HG03565 (cell line): ENCODE measurements around the gene HPSE2.
A peak's percentile ranks its signal among the peaks of the same experiment; 100 is the strongest.

Source experiments
- ATAC-seq: cut with Tn5 transposase; IDR thresholded peaks from one replicate; pipeline ENCODE4 v1.9.1; 2021; ENCODE audit warnings: mild to moderate bottlenecking, moderate library complexity; ENCODE audit not compliant: unreplicated experiment

The HPSE2 gene

DNA sequence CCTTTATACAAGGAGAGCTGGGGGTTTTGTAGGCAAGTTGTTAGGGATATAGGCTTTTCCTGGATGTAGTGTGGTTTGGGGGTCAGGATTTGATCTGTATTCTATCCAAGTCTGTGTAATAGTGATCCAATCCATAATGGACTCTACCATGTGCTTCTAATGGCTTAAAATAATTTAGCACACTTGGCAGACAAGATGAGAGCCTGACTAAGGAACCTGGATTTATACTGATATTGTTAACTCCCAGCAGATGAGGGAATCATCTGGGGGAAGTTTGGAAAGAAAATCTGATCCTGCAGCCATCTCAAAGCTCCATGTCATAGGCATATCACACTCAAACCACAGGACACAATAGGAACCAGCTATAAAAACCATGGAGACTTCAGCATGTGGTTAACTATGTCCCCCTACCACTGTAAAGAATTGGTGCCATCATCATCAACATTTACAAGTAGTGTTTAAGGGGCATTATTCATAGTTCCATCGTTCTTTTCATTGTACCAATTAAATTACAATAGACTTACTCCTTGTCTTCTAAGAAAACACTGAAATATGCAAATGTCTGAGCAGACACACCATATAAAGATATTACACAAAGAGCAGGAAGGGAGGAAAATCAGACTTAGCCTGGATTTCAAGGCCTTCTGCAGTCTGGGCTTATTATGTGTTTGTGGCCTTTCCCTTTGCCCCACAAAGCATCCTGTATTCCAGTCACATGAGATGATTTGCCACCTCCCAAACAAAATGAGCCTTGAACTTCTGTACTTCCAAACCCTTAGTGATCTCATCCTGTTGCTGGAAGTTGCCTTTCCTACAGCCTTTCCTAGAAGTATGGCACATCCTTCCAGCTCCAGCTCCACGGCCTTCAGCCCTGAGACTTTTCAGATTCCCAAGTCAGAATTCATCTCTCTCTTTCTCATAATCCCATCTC, 766.4 kb downstream of the HPSE2 start:
- ATAC-seq, result no peak

GRCh38 chr10:98467506-98468318, 767.9 kb downstream of the HPSE2 start:
- peak; percentile 87 for ATAC-seq

DNA sequence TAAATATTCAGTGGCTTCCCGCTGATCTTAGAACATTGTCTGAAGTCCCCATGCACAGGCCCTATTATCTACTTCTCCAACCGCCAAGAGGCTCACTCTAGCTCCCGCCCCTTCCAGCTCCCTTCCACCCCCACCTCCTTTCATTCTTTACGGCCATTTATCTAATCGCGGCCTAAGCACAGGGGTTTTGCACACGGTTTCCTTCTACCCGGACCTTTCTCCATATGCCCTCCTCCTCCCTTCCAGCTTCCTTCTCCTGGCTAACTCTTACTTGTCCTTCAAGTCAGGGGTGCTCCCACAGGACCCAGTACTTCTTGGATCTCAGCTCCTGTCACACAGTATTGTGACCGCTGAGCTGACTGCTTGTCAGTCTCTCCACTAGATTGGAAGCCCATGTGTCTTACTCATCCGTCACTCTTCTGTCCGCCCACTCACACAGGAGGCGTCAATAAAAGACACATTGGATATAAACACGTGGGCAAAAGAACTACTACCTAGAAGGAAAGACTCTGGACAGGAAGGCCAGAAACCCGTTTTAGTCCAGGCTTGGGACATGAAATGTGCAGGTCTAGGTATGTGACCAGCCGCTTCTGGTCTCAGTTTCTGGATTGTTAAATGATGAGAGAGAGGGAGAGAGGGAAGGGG, 768.7 kb downstream of the HPSE2 start:
- ATAC-seq, result no peak

DNA sequence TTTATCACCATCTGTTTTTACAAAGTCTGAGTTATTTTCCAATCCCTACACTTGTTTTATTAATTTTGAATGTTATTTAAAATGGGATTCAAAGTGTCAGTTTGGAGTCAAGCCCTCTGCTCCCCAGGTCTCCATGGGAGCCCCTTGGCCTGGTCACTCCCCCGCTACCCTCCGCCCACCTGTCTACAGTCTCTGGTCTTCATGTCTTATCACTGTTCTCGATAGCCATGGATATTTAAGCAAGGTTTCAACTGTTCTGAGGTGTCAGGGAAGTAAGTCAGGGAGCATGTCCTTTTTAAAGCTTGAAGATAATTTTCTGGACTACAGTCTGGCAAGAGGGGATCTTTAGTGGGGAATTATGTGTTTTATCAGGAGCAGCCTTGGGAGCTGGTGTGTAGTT, 769.8 kb downstream of the HPSE2 start:
- no peak for ATAC-seq

GRCh38 chr10:98463976-98464754, 771.5 kb downstream of the HPSE2 start:
- no peak for ATAC-seq

- no peak for ATAC-seq
Observed at GRCh38 chr10:98463016-98463415, 772.6 kb downstream of the HPSE2 start.

DNA sequence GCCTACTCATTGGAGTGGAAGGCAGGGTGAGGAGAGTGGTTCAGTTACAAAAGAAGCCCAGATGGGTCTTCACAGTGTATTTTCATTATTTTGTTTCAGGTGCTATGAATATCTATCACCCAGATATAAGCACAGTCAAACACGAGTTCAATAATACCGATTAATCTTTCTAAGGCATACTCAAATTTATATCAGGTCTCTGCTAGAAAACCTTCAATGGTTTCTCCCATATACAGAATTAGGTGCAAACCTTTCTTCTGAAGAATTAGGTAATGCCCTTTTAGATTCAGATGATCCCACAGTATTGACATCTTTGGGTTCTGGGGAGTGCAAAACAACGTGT, 774.2 kb downstream of the HPSE2 start:
- no peak for ATAC-seq

DNA sequence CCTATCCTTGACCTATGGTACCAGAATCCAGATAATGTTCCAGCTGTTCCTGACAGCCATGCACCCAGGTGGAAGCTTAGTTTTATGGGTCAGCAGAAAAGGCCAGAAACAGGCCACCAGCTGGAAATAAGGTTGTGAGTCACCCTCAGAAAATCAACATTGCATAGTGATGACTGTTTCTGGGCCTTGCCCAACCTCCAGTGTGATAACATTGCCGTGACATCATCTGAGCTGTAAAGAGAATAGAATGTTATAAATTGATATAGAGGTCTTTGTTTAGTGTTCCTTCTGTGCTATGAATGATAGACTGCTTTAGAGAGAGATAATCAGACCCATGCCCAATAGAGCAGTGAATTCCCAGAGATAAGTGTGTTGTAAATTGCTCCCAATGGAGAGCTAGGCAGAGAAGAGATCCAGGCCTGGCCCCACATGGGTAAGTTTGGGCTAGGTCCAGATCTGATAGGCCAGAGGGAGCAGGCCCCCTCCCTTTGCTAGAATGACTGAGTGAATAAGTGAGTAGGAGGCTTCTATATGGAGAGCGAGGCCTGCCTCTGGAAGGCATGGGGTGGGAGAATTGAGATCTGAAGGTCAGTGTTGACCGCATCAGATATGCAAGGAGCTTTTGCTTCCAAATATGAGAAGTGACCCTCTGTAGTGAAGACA, 774.7 kb downstream of the HPSE2 start:
- ATAC-seq, result no peak

- no peak for ATAC-seq
Observed at GRCh38 chr10:98458809-98459784, 776.6 kb downstream of the HPSE2 start.

DNA sequence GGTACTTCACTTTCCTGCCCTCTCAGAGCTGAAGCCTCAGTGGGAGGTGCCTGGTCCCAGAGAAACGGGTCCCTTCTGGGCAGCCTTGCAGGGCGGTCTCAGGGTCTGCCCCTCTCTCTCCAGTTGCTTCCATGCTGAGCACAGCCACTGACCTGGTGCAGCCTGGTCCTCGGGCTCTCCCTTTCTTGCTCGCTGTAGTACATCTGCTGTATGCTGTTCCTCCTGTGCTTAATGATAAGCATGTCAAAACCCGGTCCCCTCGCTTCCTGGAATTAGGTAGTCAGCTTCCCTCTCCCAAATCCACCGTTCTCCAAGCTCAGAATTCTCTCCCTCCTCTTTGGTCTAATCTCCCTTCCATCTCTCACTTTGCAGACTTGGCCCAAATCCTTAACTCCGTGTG, 777.9 kb downstream of the HPSE2 start:
- ATAC-seq, result no peak

GRCh38 chr10:98456686-98457482, 778.8 kb downstream of the HPSE2 start:
- no peak for ATAC-seq

DNA sequence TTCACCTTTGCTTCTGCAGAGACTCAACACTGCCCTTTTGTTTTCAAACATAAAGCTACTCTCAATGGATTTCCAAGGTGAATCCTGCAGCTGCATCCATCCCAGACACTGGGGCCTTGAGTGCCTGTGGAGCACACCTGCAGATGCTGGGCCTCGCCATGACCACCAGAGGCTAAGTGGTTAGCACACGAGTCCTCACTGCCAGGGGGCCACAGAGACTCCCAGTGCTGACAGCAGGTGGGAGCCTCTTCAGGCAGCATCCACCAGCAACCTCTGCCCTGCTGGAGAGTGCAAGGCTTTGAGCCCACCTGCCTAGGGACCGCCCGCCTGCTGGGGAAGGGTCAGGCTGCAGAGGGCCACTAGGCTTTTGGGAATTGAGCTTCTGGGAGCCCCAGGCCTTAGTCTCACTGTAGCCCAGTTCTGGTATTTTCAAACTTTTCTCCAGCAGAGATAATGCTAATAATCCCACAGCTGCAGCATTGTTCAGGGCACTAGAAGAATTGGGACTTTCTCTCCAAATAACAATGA, 779.5 kb downstream of the HPSE2 start:
- no peak for ATAC-seq

- ATAC-seq, result no peak
Observed at GRCh38 chr10:98453729-98454128, 781.9 kb downstream of the HPSE2 start.

DNA sequence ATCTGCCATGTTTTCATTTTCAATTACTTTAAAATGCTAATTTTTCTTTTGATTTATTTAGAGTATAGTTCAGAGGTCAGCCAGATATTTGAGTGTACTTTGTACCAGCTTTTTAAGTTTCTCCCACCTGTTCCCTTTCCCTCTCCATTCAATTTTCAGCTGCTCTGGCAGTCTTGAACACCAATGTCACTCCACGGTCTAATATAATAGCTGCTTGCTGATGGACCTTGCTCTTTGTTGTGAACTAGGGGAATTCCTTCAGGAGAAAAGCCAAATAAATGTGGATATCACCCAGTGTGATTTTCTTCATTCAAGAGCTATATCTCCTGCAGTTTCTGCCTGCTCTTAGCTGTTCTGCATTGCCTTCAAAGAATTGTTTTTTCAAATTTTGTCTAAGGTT, 785.0 kb downstream of the HPSE2 start:
- no peak for ATAC-seq

- ATAC-seq, result no peak
Observed at GRCh38 chr10:98449287-98449686, 786.4 kb downstream of the HPSE2 start.

DNA sequence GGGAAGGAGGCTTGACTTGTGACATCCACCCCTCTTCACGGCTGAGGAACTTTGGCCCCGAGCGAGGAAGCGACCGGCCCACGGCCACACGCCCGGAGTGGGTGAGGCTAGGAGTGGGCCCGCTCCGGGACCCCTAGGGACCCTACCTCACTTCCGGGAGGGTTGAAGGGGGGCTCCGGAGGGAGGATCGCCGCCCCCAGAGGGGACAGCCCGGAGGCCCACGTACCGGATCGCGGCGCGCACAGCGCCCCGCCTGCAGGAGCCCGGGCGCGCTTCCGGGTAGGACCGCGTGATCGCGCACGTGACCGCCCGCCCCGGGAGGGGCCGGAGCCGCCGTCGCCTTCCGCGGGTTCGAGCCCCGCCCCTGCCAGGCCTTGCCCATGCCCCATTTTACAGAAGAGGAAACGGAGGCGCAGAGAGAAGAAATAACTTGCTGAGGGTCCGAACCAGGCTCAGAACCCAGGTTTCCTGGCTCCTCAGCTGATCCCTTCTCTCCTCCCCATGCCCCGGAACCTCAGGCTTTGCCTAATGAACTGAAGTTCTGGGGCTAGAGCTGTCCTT, 788.9 kb downstream of the HPSE2 start, which contains the start of gene HPS1:
Gene HPS1 (minus strand): TSS at position 275 of the 561 bp plus-strand sequence. CDS start 3,695 bp downstream, outside the sequence.
- ATAC-seq, result peak; percentile 84

DNA sequence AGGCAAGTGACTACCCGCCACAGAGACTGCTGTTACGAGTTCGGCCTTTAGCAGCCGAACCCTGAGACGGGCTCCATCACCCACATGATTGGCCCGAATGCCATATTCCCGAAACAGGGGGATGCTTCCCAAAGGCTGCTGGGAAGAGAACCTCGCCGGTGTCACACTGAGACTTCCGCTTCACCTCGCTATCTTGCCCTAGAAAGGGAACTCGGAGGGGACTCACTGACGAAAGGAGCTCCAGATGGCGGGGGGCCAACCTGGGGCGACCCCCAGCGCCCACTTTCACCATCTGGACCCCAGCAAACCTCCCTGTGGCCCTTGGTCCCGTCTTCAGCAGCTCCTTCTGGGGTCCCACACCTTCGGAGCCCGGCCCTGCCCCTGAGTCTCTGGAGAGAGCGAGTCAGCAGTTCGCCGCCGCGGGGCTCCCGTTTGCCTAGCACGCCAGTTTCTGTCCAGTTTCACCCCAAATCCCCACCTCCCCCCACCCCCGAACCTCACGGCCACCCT, 789.4 kb downstream of the HPSE2 start:
- peak; percentile 3 for ATAC-seq
